ENCODE data around the gene WDFY3.

DNA sequence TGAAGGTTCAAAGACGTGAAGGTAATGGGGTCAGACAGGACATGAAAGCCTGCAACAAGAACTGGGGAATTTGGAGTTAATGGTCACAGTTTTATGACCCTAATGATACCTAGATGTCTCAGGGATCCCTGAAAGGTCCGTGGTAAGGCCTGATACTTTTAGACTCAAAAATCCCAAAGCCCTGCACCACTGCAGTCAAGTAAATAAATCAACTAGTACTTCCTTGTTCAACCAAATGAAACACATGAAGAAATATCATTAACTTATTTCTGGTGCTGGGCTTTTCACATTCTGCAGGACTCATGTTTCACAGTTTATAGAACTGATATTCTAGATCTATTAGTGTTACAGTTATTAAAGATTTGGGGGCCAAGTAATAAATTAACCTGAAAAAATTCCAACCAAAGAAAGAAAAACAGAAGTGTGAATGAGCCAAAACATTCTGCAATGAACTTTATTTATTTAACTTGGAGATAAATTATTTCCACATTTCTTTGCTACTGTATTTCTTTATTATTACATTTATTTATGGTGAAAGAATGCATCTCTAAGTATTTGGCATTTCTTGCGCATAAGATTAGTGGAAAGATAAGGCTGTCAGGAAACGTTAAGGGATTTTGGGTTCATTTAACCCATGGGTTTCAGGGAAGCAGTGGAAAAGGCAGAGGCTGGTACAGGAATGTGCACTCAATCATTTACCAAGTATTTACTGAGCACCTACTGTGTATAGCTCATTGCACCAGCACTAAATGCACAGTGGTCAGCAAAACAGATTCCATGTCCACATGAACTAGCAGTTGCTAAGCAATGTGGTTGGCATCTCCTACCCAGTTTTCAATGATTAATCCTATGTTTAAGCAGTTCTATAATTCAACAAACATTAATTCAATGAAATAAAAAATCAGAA is 8.7 kb downstream of the WDFY3 start:
- no peak for TF ChIP-seq CTCF (IDR thresholded peaks at IDR 0.05)
- TF ChIP-seq POLR2A (IDR thresholded peaks at IDR 0.05): no peak

Measured in lower leg skin (tissue), 3 donors.